HEK293 (cell line): ENCODE measurements around the gene PAPSS2.

Experiments
- BCL11A ChIP-seq: fragments of 450-650 bp; formaldehyde crosslinking; IDR thresholded peaks from 2 replicates; pipeline ENCODE4 v1.5.1; 2016; ENCODE audit warnings: low read depth, missing biosample characterization, missing genetic modification characterization
- HOXA7 ChIP-seq: sonication (generic); formaldehyde crosslinking; IDR thresholded peaks from 2 replicates; pipeline ENCODE4 v1.8.1; 2022; ENCODE audit warnings: missing genetic modification reagents, borderline replicate concordance
- PATZ1 ChIP-seq: fragments of 450-650 bp; formaldehyde crosslinking; IDR thresholded peaks from 2 replicates; pipeline ENCODE4 v1.5.1; 2016; ENCODE audit warnings: missing biosample characterization, missing genetic modification characterization
- SP7 ChIP-seq: fragments of 450-650 bp; formaldehyde crosslinking; IDR thresholded peaks from 2 replicates; pipeline ENCODE4 v1.5.1; 2016; ENCODE audit warnings: missing biosample characterization, missing genetic modification characterization
- WT1 ChIP-seq: fragments of 450-650 bp; formaldehyde crosslinking; IDR thresholded peaks from 2 replicates; pipeline ENCODE4 v1.5.1; 2016; ENCODE audit warnings: missing biosample characterization, missing genetic modification characterization
- ZBTB21 ChIP-seq: fragments of 450-650 bp; formaldehyde crosslinking; IDR thresholded peaks from 2 replicates; pipeline ENCODE4 v1.5.1; 2017; ENCODE audit warnings: missing biosample characterization, missing genetic modification characterization
- ZBTB8A ChIP-seq: fragments of 450-650 bp; formaldehyde crosslinking; IDR thresholded peaks from 2 replicates; pipeline ENCODE4 v1.5.1; 2016; ENCODE audit warnings: missing biosample characterization, missing genetic modification characterization
- ZNF157 ChIP-seq: fragments of 450-650 bp; formaldehyde crosslinking; IDR thresholded peaks from 2 replicates; pipeline ENCODE4 v1.5.1; 2016; ENCODE audit warnings: missing biosample characterization, missing genetic modification characterization
- ZNF174 ChIP-seq: fragments of 450-650 bp; formaldehyde crosslinking; IDR thresholded peaks from 2 replicates; pipeline ENCODE4 v1.5.0; 2017; ENCODE audit warnings: missing biosample characterization, mild to moderate bottlenecking, missing genetic modification characterization
- ZNF202 ChIP-seq: fragments of 450-650 bp; formaldehyde crosslinking; IDR thresholded peaks from 2 replicates; pipeline ENCODE4 v1.5.1; 2016; ENCODE audit warnings: missing biosample characterization, missing genetic modification characterization, borderline replicate concordance
- ZNF223 ChIP-seq: fragments of 450-650 bp; formaldehyde crosslinking; IDR thresholded peaks from 2 replicates; pipeline ENCODE4 v1.5.1; 2016; ENCODE audit warnings: missing biosample characterization, missing genetic modification characterization
- ZNF24 ChIP-seq: fragments of 450-650 bp; formaldehyde crosslinking; IDR thresholded peaks from 2 replicates; pipeline ENCODE4 v1.5.1; 2016; ENCODE audit warnings: missing biosample characterization, missing genetic modification characterization
- ZNF362 ChIP-seq: fragments of 450-650 bp; formaldehyde crosslinking; IDR thresholded peaks from 2 replicates; pipeline ENCODE4 v1.5.1; 2016; ENCODE audit warnings: missing biosample characterization, missing genetic modification characterization
- ZNF366 ChIP-seq: fragments of 450-650 bp; formaldehyde crosslinking; conservative IDR thresholded peaks from 2 replicates; pipeline ENCODE4 v1.5.1; 2016; ENCODE audit warnings: missing biosample characterization, missing genetic modification characterization
- ZNF37A ChIP-seq: fragments of 450-650 bp; IDR thresholded peaks from 2 replicates; pipeline ENCODE4 v1.5.1; 2018; ENCODE audit warnings: missing biosample characterization, missing genetic modification characterization
- ZNF391 ChIP-seq: fragments of 450-650 bp; formaldehyde crosslinking; IDR thresholded peaks from 2 replicates; pipeline ENCODE4 v1.5.1; 2016; ENCODE audit warnings: low read depth, missing biosample characterization, missing genetic modification characterization, borderline replicate concordance
- ZNF473 ChIP-seq: fragments of 450-650 bp; formaldehyde crosslinking; IDR thresholded peaks from 2 replicates; pipeline ENCODE4 v1.5.1; 2017; ENCODE audit warnings: missing biosample characterization, missing genetic modification characterization
- ZNF529 ChIP-seq: fragments of 450-650 bp; formaldehyde crosslinking; IDR thresholded peaks from 2 replicates; pipeline ENCODE4 v1.5.1; 2017; ENCODE audit warnings: missing genetic modification characterization, missing biosample characterization; ENCODE audit not compliant: insufficient replicate concordance
- ZNF629 ChIP-seq: fragments of 450-650 bp; formaldehyde crosslinking; IDR thresholded peaks from 2 replicates; pipeline ENCODE4 v1.5.1; 2017; ENCODE audit warnings: missing biosample characterization, missing genetic modification characterization
- ZNF776 ChIP-seq: fragments of 450-650 bp; formaldehyde crosslinking; IDR thresholded peaks from 2 replicates; pipeline ENCODE4 v1.5.0; 2017; ENCODE audit warnings: missing biosample characterization, missing genetic modification characterization, borderline replicate concordance
- ZNF791 ChIP-seq: fragments of 450-650 bp; formaldehyde crosslinking; IDR thresholded peaks from 2 replicates; pipeline ENCODE4 v1.5.1; 2016; ENCODE audit warnings: missing biosample characterization, missing genetic modification characterization
- ZNF843 ChIP-seq: fragments of 450-650 bp; formaldehyde crosslinking; IDR thresholded peaks from 2 replicates; pipeline ENCODE4 v1.5.1; 2016; ENCODE audit warnings: missing biosample characterization, missing genetic modification characterization
- ZSCAN16 ChIP-seq: fragments of 450-650 bp; formaldehyde crosslinking; IDR thresholded peaks from 2 replicates; pipeline ENCODE4 v1.5.1; 2016; ENCODE audit warnings: missing biosample characterization, missing genetic modification characterization
- ZSCAN30 ChIP-seq: fragments of 450-650 bp; IDR thresholded peaks from 2 replicates; pipeline ENCODE4 v1.5.1; 2018; ENCODE audit warnings: missing biosample characterization, mild to moderate bottlenecking, missing genetic modification characterization, moderate library complexity
- ZXDB ChIP-seq: fragments of 450-650 bp; formaldehyde crosslinking; IDR thresholded peaks from 2 replicates; pipeline ENCODE4 v1.5.1; 2016; ENCODE audit warnings: missing biosample characterization, missing genetic modification characterization
- TF ChIP-seq, protein P1 (sequence below): fragments of 450-650 bp; formaldehyde crosslinking; IDR thresholded peaks from 2 replicates; pipeline ENCODE4 v1.5.1; 2017; ENCODE audit warnings: missing biosample characterization, missing genetic modification characterization
- TF ChIP-seq, protein P2 (sequence below): fragments of 450-650 bp; formaldehyde crosslinking; IDR thresholded peaks from 2 replicates; pipeline ENCODE4 v1.5.1; 2016; ENCODE audit warnings: missing biosample characterization, missing genetic modification characterization
- TF ChIP-seq, protein P3 (sequence below): fragments of 450-650 bp; formaldehyde crosslinking; IDR thresholded peaks from 2 replicates; pipeline ENCODE4 v1.5.1; 2016; ENCODE audit warnings: missing biosample characterization, missing genetic modification characterization
- TF ChIP-seq, protein P4 (sequence below): fragments of 450-650 bp; formaldehyde crosslinking; IDR thresholded peaks from 2 replicates; pipeline ENCODE4 v1.5.1; 2016; ENCODE audit warnings: missing biosample characterization, missing genetic modification characterization

PAPSS2 gene

DNA sequence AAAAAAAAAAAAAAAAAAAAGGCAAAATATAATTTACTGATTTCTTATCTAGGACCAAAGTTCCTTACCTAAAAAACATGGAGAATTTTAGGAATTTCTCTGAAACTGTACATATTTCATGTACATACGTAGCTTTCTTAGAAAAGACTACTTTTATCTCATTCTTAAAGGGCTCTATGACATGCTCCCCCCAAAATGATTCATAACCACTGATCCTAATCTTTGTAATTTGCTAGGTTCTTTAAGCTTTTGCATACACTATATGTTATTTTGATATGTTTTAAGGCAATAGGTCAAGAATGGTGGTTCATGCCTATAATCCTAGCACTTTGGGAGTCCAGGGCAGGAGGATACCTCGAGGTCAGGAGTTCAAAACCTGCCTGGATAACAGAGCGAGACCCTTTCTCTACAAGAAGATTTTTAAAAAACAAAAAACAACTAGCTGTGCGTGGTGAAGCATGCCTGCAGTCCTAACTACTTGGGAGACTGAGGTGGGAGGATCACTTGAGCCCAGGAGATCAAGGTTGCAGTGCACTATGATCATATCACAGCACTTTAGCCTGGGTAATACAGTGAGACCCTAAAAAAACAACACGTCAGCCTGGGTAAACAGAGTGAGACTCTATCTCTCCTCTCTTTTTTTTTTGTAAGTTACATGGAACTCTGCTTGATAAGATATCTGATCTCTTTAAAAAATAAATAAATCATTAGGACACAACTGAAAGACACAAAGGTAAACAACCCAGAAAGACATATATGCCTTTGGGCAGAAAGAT is 103.6 kb downstream of the PAPSS2 start (continued):
- peak; percentile 59; the same call in 1 of the 2 replicates for TF ChIP-seq SP7
- TF ChIP-seq ZNF202, result no peak
- TF ChIP-seq ZNF629 (tag by site-specific recombination), result peak; percentile 91
- TF ChIP-seq ZNF37A (tag by site-specific recombination), result no peak
- TF ChIP-seq ZNF529 (tag by site-specific recombination), result no peak
- peak; percentile 76 for TF ChIP-seq ZNF843 (tag by site-specific recombination)
- TF ChIP-seq ZNF791 (tag by site-specific recombination), result no peak
- TF ChIP-seq ZBTB8A (tag by site-specific recombination), result no peak
- no peak for TF ChIP-seq ZSCAN30 (tag by site-specific recombination)
- TF ChIP-seq ZBTB21, result no peak
- TF ChIP-seq, protein P1, sequence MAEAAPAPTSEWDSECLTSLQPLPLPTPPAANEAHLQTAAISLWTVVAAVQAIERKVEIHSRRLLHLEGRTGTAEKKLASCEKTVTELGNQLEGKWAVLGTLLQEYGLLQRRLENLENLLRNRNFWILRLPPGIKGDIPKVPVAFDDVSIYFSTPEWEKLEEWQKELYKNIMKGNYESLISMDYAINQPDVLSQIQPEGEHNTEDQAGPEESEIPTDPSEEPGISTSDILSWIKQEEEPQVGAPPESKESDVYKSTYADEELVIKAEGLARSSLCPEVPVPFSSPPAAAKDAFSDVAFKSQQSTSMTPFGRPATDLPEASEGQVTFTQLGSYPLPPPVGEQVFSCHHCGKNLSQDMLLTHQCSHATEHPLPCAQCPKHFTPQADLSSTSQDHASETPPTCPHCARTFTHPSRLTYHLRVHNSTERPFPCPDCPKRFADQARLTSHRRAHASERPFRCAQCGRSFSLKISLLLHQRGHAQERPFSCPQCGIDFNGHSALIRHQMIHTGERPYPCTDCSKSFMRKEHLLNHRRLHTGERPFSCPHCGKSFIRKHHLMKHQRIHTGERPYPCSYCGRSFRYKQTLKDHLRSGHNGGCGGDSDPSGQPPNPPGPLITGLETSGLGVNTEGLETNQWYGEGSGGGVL (tag by site-specific recombination), result no peak
- TF ChIP-seq, protein P2, sequence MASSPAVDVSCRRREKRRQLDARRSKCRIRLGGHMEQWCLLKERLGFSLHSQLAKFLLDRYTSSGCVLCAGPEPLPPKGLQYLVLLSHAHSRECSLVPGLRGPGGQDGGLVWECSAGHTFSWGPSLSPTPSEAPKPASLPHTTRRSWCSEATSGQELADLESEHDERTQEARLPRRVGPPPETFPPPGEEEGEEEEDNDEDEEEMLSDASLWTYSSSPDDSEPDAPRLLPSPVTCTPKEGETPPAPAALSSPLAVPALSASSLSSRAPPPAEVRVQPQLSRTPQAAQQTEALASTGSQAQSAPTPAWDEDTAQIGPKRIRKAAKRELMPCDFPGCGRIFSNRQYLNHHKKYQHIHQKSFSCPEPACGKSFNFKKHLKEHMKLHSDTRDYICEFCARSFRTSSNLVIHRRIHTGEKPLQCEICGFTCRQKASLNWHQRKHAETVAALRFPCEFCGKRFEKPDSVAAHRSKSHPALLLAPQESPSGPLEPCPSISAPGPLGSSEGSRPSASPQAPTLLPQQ (tag by site-specific recombination), result 0 out of 2 replicates have a peak, but pooled peaks have one; percentile 26
- no peak for TF ChIP-seq ZNF391 (tag by site-specific recombination)
- TF ChIP-seq ZSCAN16, result no peak
- peak; percentile 91 for TF ChIP-seq ZXDB (tag by site-specific recombination)
- TF ChIP-seq ZNF223, result no peak
- no peak for TF ChIP-seq ZNF157 (tag by site-specific recombination)
- TF ChIP-seq, protein P3, sequence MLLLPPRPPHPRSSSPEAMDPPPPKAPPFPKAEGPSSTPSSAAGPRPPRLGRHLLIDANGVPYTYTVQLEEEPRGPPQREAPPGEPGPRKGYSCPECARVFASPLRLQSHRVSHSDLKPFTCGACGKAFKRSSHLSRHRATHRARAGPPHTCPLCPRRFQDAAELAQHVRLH (tag by site-specific recombination), result peak; percentile 53; the same call in 1 of the 2 replicates
- peak; percentile 71 for TF ChIP-seq PATZ1
- TF ChIP-seq HOXA7, result no peak
- no peak for TF ChIP-seq ZNF174 (tag by site-specific recombination)
- TF ChIP-seq ZNF24, result peak; percentile 87
- TF ChIP-seq WT1 (tag by site-specific recombination), result peak; percentile 83
- no peak for TF ChIP-seq ZNF776 (tag by site-specific recombination)
- TF ChIP-seq ZNF362 (tag by site-specific recombination), result peak; percentile 15; the same call in 1 of the 2 replicates
- peak; percentile 39; the same call in 1 of the 2 replicates for TF ChIP-seq BCL11A
- TF ChIP-seq ZNF366 (tag by site-specific recombination), result 0 out of 2 replicates have a peak, but pooled peaks have one; percentile 35
- TF ChIP-seq, protein P4, sequence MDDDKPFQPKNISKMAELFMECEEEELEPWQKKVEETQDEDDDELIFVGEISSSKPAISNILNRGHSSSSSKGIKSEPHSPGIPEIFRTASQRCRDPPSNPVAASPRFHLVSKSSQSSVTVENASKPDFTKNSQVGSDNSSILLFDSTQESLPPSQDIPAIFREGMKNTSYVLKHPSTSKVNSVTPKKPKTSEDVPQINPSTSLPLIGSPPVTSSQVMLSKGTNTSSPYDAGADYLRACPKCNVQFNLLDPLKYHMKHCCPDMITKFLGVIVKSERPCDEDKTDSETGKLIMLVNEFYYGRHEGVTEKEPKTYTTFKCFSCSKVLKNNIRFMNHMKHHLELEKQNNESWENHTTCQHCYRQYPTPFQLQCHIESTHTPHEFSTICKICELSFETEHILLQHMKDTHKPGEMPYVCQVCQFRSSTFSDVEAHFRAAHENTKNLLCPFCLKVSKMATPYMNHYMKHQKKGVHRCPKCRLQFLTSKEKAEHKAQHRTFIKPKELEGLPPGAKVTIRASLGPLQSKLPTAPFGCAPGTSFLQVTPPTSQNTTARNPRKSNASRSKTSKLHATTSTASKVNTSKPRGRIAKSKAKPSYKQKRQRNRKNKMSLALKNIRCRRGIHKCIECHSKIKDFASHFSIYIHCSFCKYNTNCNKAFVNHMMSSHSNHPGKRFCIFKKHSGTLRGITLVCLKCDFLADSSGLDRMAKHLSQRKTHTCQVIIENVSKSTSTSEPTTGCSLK (tag by site-specific recombination), result no peak
- TF ChIP-seq ZNF473 (tag by site-specific recombination), result no peak
